Measurements from ENCODE around the gene SDC3. TPM values are rescaled to one million over a fixed set of nuclear protein-coding genes. Genes with fewer than 3 reads are reported as not detected.
"Not testable (repeated sequence)": the region's sequence is repeated elsewhere in the genome, so short reads cannot be mapped to it uniquely, and the experiment has no call there.

Gene SDC3
- total RNA-seq, 4 donors from 2014 or later = 4.3 to 23.5 (median 14.5) TPM

GRCh38 chr1:30871276-30871871 is 37.2 kb downstream of the SDC3 start:
- no peak overlapping the region for H3K4me3 ChIP-seq (ENCODE audit: low read depth, poor library complexity, severe bottlenecking)
- TF ChIP-seq CTCF (IDR thresholded peaks at IDR 0.05) = no peak
- TF ChIP-seq POLR2A (IDR thresholded peaks at IDR 0.05) = no peak
- DNase-seq (ENCODE audit: low spot score in 2 of 2) = no peak
- intact Hi-C loops (cut with DNase I; ENCODE audit: low total_unique reads) = no loop called here
- WGBS, 2 donors = 89 to 91% methylated on average over 6 of the region's 6 CpGs

DNA sequence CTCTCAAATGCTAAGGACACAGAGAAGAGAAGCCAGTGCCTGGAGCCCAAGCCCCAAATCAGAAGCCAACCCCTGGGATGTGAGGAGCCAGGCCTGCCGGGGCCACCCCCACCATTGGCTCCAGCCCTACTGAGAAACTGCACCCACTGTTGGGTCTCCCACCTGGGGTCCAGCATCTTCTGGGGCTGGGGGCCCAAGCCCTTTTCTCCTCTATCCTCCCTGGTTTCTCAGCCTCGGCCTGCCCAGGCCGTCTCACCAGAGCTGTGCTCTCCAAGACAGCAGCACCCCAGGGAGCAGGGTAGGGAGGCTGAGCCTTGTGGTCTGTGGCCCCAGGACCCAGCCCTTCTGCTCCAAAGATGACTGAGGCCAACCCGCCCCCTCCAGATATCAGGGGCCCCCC is 37.9 kb downstream of the SDC3 start:
- 94 to 96% methylated on average over 4 of the region's 4 CpGs for WGBS, 2 donors
- H3K4me3 ChIP-seq (ENCODE audit: low read depth, poor library complexity, severe bottlenecking) = no peak overlapping the region
- no peak for TF ChIP-seq CTCF (IDR thresholded peaks at IDR 0.05)
- TF ChIP-seq POLR2A (IDR thresholded peaks at IDR 0.05) = no peak
- intact Hi-C loops (cut with DNase I; ENCODE audit: low total_unique reads) = no loop called here
- DNase-seq (ENCODE audit: low spot score in 2 of 2) = no peak

DNA sequence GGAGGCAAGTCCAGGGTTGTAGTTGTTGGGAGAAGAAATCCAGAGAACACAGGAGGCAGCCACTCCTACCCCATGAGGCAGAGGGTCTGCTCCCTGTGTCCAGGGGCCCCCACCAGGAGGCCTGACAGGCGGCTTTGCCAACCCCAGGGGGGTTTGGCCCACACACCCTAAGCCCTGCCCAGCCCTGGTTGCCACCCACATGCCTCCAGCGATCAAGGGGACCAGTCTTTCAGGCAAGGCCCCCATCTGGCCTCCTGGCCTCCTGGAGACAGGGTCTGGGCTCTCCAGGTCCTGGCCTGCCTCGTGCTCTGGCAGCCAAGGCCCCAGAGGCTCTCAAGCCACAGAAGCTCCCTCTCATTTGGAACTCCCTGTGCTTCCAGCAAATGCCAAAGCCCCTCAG is 38.5 kb downstream of the SDC3 start:
- no peak overlapping the region for H3K4me3 ChIP-seq (ENCODE audit: low read depth, poor library complexity, severe bottlenecking)
- DNase-seq (ENCODE audit: low spot score in 2 of 2) = no peak
- no peak for TF ChIP-seq POLR2A (IDR thresholded peaks at IDR 0.05)
- no peak for TF ChIP-seq CTCF (IDR thresholded peaks at IDR 0.05)
- 56 to 88% methylated on average over 2 to 3 of the region's 3 CpGs for WGBS, 2 donors
- intact Hi-C loops (cut with DNase I; ENCODE audit: low total_unique reads) = no loop called here

GRCh38 chr1:30868833-30869435 is 39.6 kb downstream of the SDC3 start:
- TF ChIP-seq CTCF (IDR thresholded peaks at IDR 0.05) (no peak), POLR2A (IDR thresholded peaks at IDR 0.05) (no peak)
- DNase-seq (ENCODE audit: low spot score in 2 of 2) = no peak
- intact Hi-C loops (cut with DNase I; ENCODE audit: low total_unique reads) = no loop called here
- no peak overlapping the region for H3K4me3 ChIP-seq (ENCODE audit: low read depth, poor library complexity, severe bottlenecking)
- WGBS, 2 donors = 91 to 95% methylated on average over 12 to 13 of the region's 13 CpGs

GRCh38 chr1:30868057-30868456 is 40.5 kb downstream of the SDC3 start:
- WGBS, 2 donors = 90 to 93% methylated on average over 4 of the region's 4 CpGs
- H3K4me3 ChIP-seq (ENCODE audit: low read depth, poor library complexity, severe bottlenecking); DNase-seq (ENCODE audit: low spot score in 2 of 2); intact Hi-C loops (cut with DNase I; ENCODE audit: low total_unique reads): not testable (repeated sequence)

GRCh38 chr1:30867537-30867936 is 41.0 kb downstream of the SDC3 start:
- intact Hi-C loops (cut with DNase I; ENCODE audit: low total_unique reads) = no loop called here
- WGBS, 2 donors = 91 to 94% methylated on average over 4 of the region's 4 CpGs
- H3K4me3 ChIP-seq (ENCODE audit: low read depth, poor library complexity, severe bottlenecking) = no peak overlapping the region
- no peak for TF ChIP-seq CTCF (IDR thresholded peaks at IDR 0.05)
- no peak for TF ChIP-seq POLR2A (IDR thresholded peaks at IDR 0.05)
- DNase-seq (ENCODE audit: low spot score in 2 of 2) = no peak

Data from lower leg skin (tissue), 4 donors.